ENCODE results near the gene BEAN1. TPM values are rescaled to one million over a fixed set of nuclear protein-coding genes. Genes with fewer than 3 reads are reported as not detected.

Gene BEAN1
- total RNA-seq, 4 donors from 2014 or later = 0.47 to 1.0 (median 0.54) TPM; not detected in 1

DNA sequence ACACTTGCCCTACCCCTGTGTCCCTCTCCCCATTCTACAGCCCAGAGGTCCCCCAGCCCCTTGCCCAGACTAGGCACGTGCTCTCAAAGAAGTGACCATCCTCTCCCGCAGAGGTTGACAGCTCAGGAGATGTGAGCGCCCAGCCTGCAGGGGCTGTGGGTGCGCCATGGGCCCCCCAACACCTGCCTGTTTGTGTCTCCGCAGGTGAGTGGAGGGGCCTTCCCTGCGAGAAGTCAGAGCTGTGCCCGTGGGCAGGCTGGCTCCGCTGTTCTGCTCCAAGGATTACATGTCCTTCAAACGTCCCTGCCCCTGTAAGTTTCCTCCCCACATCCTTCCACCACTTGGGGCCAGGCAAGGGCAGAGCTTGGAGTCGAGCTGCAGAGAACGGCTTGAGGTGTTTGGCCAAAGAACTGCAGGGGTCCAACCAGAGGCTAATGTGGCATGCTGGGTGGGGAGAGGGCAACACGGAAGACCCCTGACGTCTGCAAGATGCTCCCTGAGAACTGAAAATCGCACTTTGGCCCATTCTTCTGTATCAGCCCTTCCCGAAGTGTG lies 10.4 kb downstream of the BEAN1 start:
- no peak for ATAC-seq
- TF ChIP-seq EP300 (IDR thresholded peaks at IDR 0.05) = no peak
- TF ChIP-seq, protein P1, sequence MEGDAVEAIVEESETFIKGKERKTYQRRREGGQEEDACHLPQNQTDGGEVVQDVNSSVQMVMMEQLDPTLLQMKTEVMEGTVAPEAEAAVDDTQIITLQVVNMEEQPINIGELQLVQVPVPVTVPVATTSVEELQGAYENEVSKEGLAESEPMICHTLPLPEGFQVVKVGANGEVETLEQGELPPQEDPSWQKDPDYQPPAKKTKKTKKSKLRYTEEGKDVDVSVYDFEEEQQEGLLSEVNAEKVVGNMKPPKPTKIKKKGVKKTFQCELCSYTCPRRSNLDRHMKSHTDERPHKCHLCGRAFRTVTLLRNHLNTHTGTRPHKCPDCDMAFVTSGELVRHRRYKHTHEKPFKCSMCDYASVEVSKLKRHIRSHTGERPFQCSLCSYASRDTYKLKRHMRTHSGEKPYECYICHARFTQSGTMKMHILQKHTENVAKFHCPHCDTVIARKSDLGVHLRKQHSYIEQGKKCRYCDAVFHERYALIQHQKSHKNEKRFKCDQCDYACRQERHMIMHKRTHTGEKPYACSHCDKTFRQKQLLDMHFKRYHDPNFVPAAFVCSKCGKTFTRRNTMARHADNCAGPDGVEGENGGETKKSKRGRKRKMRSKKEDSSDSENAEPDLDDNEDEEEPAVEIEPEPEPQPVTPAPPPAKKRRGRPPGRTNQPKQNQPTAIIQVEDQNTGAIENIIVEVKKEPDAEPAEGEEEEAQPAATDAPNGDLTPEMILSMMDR (IDR thresholded peaks at IDR 0.05) = no peak
- TF ChIP-seq POLR2A (IDR thresholded peaks at IDR 0.05) = no peak
- TF ChIP-seq POLR2AphosphoS5 (IDR thresholded peaks at IDR 0.05) = no peak
- 43 to 70% methylated on average over 2 of the region's 15 CpGs for WGBS, 2 donors (ENCODE audit: low coverage in 1 of 2)

DNA sequence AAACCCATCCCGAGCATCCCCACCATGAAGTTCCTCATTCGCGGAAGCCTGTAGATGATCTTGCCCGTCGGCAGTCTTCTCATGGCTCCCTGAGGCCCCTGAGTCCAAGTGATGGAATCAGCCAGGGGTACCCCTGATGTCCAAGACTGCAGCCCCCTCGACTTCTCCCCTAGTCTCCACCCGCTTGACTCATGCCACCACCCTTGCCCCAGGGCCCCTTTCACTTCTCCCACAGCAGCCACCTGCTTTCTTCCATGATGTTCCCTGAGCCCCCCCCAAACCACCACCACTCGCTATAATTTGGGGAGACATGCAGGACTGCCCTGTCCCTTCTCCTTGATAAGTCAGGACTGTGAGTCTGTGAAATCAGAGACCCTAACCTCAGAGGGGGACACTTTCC lies 11.4 kb downstream of the BEAN1 start:
- no peak for TF ChIP-seq POLR2AphosphoS5 (IDR thresholded peaks at IDR 0.05)
- TF ChIP-seq, protein P1 (IDR thresholded peaks at IDR 0.05) = no peak
- TF ChIP-seq EP300 (IDR thresholded peaks at IDR 0.05) = no peak
- no peak for TF ChIP-seq POLR2A (IDR thresholded peaks at IDR 0.05)
- H3K4me3 ChIP-seq = no peak overlapping the region

More for the DNA sequence above, 10.4 kb downstream of the BEAN1 start:
- Histone ChIP-seq H3K9me3 (no peaks in the 10 kb centered on the region), H3K4me3 (no peak overlapping the region), H3K27ac (no peak overlapping the region), H3K36me3 (no peaks in the 10 kb centered on the region), H3K27me3 (peaks cover 6% of the 10 kb centered on the region), H3K4me1 (no peaks in the 10 kb centered on the region)

DNA sequence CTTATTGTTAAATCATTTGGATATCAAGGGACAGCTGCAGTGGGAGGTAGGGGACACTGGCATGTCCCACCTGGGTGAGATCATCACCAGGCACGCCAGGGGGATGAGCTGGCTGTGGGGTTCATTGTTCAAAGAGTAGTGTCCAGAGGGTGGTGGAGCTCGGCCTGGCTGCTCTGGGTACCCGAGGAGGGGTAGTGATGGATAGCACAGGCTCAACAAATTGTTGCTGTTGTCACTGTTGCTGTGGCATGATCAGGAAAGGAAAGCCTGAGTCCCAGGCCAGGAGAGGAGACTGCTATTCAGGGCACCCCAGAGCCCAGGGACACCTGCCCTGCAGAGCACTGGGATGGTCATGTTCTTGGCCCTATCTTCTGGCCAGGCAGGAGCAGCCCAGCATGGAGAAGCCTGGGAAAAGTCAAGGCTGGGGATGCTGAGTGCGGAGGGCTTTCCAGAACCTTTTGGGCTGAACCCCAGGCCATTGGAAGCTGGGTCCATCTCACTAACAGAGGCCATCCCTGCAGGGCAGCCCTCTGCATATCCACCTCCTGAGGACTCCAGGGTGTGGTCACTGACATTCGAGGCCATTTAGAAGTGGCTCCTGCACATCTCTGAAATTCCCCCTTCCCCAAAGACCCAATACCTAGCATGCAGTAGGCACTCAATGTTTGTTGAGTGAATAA lies 12.1 kb downstream of the BEAN1 start:
- no peak for ATAC-seq
- no peak overlapping the region for H3K4me3 ChIP-seq
- H3K9me3 ChIP-seq = no peaks in the 10 kb centered on the region
- no peaks in the 10 kb centered on the region for H3K27me3 ChIP-seq
- no peak overlapping the region for H3K27ac ChIP-seq
- 63 to 83% methylated on average over 1 to 3 of the region's 5 CpGs for WGBS, 2 donors (ENCODE audit: low coverage in 1 of 2)
- no peak for TF ChIP-seq POLR2AphosphoS5 (IDR thresholded peaks at IDR 0.05)
- no peak for TF ChIP-seq EP300 (IDR thresholded peaks at IDR 0.05)
- TF ChIP-seq, protein P1 (IDR thresholded peaks at IDR 0.05) = no peak
- TF ChIP-seq POLR2A (IDR thresholded peaks at IDR 0.05) = no peak
- H3K4me1 ChIP-seq = no peaks in the 10 kb centered on the region
- H3K36me3 ChIP-seq = no peaks in the 10 kb centered on the region

More for the DNA sequence above, 11.4 kb downstream of the BEAN1 start:
- 63 to 87% methylated on average over 2 to 7 of the region's 8 CpGs for WGBS, 2 donors (ENCODE audit: low coverage in 1 of 2)
- ATAC-seq = no peak
- no peaks in the 10 kb centered on the region for H3K9me3 ChIP-seq
- H3K27me3 ChIP-seq = no peaks in the 10 kb centered on the region
- no peaks in the 10 kb centered on the region for H3K4me1 ChIP-seq
- H3K36me3 ChIP-seq = no peaks in the 10 kb centered on the region
- no peak overlapping the region for H3K27ac ChIP-seq

DNA sequence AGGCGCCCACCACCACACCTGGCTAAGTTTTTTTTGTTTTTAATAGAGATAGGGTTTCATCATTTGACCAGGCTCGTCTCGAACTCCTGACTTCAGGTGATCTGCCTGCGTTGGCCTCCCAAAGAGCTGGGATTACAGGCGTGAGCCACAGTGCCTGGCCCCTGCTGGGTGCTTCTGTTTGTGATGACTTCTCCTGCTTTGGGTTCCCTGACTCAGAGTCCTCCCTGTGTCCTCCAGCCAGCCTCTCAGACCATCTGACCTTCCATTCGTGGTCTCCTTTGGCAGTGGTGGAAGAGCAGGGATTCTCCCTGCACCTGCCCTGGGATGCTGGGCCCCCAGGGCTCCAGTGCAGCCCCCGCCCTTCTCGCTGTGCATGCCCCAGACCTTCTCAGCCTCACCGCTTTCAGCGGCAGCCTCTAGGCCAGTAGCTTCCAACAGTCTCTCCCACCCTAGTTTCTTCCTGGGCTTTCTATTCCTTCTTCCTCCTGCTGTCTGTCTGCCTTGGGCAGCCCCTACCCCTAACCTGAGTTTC lies 13.2 kb downstream of the BEAN1 start:
- Histone ChIP-seq H3K4me3 (no peak overlapping the region), H3K9me3 (no peaks in the 10 kb centered on the region), H3K4me1 (no peaks in the 10 kb centered on the region), H3K27ac (no peak overlapping the region), H3K27me3 (no peaks in the 10 kb centered on the region), H3K36me3 (no peaks in the 10 kb centered on the region)
- 33 to 84% methylated on average over 1 to 5 of the region's 10 CpGs for WGBS, 2 donors (ENCODE audit: low coverage in 1 of 2)
- no peak for TF ChIP-seq POLR2AphosphoS5 (IDR thresholded peaks at IDR 0.05)
- no peak for TF ChIP-seq POLR2A (IDR thresholded peaks at IDR 0.05)
- TF ChIP-seq EP300 (IDR thresholded peaks at IDR 0.05) = no peak
- no peak for ATAC-seq

DNA sequence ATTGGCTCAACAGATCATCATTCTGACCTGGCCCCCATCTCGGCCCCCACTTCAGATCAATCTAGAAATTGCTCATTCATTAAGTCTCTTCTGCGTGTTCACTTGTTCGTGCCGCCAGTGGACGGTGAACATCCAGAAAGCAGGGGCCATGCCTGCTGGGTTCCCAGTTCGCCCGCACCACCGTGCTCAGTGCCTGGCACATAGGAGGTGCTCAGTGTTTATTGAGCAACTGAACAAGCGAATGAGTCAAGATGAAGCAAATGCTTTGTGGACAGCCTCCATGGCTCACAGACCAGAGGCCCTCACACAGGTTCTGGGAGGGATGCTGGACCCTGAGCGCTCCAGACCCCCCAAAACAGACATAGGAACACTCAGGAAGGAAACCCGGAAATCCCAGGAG lies 13.9 kb downstream of the BEAN1 start:
- no peaks in the 10 kb centered on the region for H3K27me3 ChIP-seq
- TF ChIP-seq, protein P1 (IDR thresholded peaks at IDR 0.05) = no peak
- TF ChIP-seq POLR2A (IDR thresholded peaks at IDR 0.05) (no peak), EP300 (IDR thresholded peaks at IDR 0.05) (no peak), POLR2AphosphoS5 (IDR thresholded peaks at IDR 0.05) (no peak)
- no peak overlapping the region for H3K4me3 ChIP-seq
- WGBS, 2 donors (ENCODE audit: low coverage in 1 of 2) = 90 to 97% methylated on average over 4 to 7 of the region's 11 CpGs
- H3K27ac ChIP-seq = no peak overlapping the region
- ATAC-seq = no peak
- H3K4me1 ChIP-seq = no peaks in the 10 kb centered on the region
- no peaks in the 10 kb centered on the region for H3K36me3 ChIP-seq
- H3K9me3 ChIP-seq = no peaks in the 10 kb centered on the region
